ENCODE data around the gene ZNF438.
A peak's percentile ranks its signal among the peaks of the same experiment; 100 is the strongest.
"Not testable (repeated sequence)": the region's sequence is repeated elsewhere in the genome, so short reads cannot be mapped to it uniquely, and the experiment has no call there.

Gene ZNF438

GRCh38 chr10:31042670-31043069 is 11.0 kb upstream of the ZNF438 start:
- DNase-seq: no peak

DNA sequence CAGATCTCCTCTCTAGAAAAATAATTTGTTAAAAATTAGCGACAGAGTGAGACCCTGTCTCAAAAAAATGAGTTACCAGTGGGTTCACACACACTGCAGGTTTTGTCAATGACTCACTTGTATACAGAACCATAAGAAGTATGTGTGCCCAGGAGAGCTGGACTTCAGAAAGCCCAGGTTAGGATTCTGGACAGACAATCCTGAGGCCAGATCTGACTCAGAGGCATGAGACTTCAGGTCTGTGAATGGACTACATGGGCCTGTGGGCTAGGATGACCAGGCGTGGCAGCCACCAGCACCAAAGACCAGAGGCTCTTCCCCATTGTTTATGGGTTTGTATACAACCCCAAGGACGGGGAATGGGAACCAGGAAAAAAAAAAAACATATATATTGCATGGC is 9.3 kb upstream of the ZNF438 start:
- no peak for DNase-seq

DNA sequence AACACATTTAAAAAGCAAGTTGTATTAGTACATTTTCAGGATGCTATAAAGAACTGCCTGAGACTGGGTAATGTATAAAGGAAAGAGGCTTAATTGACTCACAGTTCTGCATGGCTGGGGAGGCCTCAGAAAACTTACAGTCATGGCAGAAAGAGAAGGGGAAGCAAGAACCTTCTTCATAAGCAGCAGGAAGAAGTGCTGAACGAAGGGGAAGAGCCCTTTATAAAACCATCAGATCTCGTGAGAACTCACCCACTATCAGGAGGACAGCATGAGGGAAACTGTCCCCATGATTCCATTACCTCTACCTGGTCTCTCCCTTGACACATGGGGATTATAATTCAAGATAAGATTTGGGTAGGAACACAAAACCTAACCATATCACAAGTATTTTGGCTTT is 7.3 kb upstream of the ZNF438 start:
- DNase-seq: peak; percentile 17

DNA sequence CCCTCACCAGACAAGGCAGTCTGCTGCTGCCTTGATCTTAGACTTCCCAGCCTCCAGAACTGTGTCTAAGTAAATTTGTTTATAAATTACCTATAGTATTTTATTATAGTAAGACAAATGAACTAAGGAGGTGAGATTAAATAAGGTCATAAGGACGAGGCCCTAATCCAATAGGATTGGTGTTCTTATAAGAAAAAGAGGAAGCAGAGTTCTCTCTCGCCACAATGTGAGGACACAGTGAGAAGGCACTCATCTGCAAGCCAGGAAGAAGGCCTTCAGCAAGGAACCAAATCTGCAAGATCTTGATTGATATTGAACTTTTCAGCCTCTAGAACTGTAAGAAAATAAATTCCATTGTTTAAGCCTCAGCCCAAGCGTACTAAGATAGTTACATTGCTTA is 6.1 kb upstream of the ZNF438 start:
- no peak for DNase-seq

DNA sequence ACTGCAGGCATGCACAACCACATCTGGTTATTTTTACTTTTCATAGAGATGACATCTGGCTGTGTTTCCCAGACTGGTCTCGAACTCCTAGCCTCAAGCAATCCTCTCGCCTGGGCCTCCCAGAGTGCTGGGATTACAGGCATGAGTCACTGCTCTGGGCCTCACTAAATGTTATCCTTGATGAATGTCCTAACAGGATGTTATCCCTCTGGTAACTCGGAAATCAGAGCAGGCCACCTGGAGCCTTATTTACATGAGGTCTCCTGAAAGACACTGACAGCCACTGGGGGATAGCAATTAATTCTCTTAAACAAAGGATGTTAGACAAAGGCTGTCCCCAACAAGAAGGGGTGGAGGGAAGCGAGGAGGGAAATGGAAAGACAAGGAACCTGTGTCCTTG is 4.5 kb upstream of the ZNF438 start:
- DNase-seq: no peak

DNA sequence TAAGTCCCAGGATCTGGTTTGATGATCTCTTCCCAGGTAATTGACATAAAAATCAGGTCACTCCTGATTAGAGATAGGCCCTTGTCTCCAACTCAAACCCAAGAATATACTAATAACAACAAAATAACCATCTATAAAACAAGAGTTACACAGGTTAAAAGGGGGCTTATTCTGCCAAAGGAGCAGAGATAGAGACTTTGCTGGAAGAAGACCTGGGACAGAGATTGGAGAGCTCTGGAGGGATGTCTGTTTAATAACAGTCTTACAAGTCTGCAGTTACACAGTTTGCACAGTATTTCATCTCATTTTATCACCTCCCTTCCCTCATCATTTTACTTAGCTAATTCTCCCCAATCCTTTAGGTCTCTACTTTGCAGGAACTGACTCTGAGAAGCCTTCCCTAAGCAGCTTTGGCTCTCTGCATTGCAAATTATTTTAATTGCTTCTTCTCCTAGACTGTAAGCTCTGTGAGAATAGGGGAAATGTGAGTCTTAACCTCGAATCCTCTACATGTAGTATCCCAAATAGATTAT is 3.7 kb upstream of the ZNF438 start:
- DNase-seq: no peak

DNA sequence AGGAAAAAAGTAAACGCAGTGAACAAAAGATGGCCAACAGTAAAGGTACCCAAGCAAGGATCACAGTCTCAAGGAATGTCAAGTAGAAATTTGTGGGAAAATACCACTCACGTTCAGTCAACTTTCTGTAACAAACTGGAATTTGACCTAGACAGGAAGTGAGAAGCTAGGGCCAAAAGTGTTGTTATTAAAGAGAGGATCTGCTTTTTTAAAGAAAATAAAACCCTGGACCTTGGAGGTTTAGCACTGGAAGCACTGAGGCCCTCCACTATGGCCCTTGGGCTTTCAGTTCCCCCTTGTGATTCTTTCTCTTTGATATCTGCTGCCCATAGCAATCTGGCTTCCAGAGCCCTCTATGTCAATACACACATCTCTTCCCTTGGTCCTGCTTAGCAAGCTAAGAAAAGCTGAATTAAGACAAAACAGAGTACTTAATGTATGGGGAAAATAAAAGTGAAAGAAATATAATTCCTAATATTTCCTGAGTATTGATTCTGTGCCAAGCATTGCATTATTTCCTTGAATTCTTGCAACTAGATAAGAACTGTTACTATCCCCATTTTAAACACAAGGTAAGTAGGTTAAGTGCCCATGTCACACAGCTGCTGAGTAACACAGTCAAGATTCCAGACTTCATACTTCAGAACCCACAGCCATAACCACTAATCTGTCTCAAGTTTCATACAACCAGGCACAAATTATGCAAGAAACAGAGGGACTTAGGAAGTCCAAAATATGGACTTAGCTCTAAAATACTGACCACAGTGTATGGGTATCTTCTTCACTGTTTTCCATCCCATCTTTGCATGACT is 2.6 kb upstream of the ZNF438 start:
- no peak for DNase-seq

- DNase-seq: no peak
Measured at GRCh38 chr10:31033147-31033546, 1.5 kb upstream of the ZNF438 start.

DNA sequence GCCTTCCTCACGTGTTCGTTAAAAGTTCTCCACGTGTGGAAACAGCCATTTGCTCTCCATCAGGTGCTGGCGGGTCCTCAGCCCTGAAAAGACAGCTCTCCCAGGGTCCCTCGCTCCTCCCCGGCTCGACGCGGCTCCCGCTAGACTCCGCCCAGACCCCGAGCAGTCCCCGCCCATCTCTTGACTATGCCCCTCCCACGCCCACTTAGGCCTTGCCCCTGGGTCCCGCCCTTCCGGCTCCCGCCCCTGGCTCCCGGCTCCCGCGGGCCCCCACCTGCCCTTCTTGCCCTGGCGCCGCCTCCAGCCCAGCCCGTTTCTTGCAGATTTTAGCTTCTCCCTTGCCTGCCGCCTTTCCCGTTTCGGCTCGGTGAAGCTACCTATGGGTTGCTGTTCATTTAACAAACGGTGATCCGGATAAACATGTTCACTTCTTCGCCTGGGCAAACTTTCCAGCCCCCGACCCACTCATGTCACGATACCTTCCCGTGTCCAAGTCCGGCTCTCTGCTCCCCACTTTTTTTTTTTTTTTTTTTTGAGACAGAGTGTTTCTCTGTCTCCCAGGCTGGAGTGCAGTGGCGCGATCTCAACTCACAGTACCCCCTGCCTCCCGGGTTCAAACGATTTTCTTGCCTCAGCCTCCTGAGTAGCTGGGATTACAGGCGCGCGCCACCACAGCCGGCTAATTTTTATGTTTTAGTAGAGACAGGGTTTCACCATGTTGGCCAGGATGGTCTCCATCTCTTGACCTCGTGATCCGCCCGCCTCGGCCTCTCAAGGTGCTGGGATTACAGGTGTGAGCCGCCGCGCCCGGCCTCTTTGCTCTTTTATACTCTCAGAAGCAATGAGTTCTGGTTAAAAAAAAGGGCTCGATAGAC is 830 bp upstream of the ZNF438 start:
- DNase-seq: peak; percentile 93

- no peak for DNase-seq
Measured at GRCh38 chr10:31031205-31031557, 484 bp downstream of the ZNF438 start.

DNA sequence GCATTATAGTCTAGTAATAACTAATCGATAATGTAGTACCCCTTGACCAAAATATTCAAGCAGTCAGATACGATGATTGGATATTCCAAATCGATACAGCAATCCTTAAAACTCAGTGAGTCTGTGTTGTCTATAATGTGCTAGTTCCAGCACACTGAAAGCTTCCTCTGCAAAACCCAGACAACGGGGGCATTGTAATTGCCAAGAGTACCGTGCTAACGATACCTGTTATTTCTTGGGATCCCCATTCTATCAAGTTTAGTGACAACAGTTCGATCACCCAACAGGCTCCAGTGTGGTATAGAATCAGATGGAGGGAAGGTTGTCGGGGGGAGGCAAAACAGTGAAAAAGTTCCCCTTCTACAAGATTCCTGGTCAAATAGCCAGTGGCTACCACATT is 865 bp downstream of the ZNF438 start:
- DNase-seq: no peak

DNA sequence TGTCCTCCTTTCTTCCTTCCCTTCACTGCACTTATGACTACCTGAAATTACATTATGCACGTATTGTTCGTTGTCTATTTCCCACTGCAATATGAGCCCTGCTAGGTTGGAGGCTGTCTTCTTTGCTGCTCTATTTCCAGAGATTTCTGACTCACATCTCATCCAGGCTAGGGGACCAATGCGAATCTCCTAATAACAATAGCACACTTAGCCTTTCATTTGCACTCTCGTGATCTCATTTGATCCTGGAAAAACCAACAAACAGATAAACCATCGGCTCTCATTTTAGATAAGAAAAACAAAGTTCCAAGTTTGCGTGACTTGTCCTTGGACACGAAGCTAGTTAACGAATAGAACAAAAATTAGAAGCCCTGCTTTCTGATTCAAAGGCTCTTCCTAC is 1.4 kb downstream of the ZNF438 start:
- no peak for DNase-seq

DNA sequence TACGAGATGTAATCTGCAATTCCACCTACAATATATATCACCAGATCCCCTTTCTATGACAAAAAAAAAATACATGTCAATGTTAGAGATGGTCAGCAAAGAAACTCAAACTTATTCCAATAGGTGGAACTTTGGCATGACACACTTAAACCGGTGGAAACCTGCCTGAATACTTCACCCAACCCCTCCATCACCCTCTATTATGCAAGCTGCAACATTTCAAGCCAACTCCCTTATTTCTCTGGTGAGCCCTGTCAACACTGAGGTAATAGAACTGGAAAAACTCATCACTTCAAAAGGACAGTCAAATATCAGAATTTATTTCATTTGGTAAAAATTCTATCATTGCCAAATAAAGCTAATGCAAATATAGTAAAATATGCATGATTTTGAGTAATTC is 3.6 kb downstream of the ZNF438 start:
- DNase-seq: no peak

DNA sequence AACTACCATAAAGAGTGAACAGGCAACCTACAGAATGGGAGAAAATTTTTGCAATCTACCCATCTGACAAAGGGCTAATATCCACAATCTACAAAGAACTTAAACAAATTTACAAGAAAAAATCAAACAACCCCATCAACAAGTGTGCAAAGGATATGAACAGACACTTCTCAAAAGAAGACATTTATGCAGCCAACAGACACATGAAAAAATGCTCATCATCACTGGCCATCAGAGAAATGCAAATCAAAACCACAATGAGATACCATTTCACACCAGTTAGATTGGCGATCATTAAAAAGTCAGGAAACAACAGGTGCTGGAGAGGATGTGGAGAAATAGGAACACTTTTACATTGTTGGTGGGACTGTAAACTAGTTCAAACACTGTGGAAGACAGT is 5.4 kb downstream of the ZNF438 start:
- DNase-seq: not testable (repeated sequence)

GRCh38 chr10:31025142-31025541 is 6.5 kb downstream of the ZNF438 start:
- no peak for DNase-seq

GRCh38 chr10:31023558-31023957 is 8.1 kb downstream of the ZNF438 start:
- no peak for DNase-seq

- DNase-seq: no peak
Measured at GRCh38 chr10:31020209-31020608, 11.5 kb downstream of the ZNF438 start.

GRCh38 chr10:31018962-31019361 is 12.7 kb downstream of the ZNF438 start:
- DNase-seq: no peak

DNA sequence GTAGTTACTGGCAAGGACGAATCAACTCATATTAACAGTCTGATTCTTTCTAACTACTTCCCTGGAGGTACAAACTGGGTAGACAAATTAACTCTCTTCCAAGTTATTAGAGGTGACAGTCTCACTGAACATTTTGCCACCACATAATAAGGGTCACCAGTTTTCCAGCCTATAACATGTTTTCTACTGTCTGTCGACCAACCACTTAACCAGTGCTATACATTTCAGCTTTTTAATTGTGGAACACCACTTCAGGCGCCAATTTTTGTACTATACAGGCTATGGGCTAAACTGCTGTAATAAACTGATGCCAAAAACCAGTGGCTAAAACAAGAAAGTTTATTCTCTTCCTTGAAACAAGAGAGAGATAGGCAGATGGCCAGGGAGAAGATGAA is 13.3 kb downstream of the ZNF438 start:
- DNase-seq: no peak

GRCh38 chr10:31017534-31018355 is 13.9 kb downstream of the ZNF438 start:
- no peak for DNase-seq

- no peak for DNase-seq
Measured at GRCh38 chr10:31014161-31014875, 17.3 kb downstream of the ZNF438 start.

DNA sequence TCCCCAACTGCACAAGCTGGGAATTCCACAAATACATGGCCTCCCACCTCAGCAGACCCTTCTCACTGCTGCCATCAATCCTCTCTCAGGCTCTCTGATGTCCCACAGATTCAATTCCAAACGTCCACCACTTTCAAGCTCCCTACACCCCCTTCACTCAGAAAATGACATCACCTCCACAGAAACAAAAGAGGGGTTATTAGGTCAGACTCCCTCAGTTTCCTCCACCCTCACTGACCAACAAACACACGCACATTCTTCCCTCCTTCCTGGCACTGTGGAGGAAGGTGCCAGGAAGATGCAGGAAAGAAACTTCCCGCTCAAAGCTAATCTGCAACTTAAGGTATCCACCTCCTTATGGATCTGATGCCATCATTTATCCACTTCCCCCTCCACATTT is 18.3 kb downstream of the ZNF438 start:
- DNase-seq: no peak

DNA sequence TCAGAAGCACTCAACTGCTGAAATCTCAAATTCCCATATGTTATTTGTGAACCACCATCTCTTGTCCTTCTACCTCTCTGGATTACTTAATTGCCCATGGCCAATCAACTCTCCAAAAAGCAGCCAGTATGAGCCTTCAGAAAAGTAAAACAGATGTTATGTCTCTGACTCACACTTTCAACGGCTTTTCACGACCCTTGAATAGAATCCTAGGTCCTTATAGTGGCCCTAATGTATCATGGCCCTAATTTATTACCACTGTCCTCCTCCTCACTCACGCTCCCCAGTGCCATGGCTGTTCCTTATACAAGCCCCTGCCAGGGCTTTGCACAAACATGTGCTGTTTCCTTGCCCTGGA is 20.0 kb downstream of the ZNF438 start:
- DNase-seq: no peak

Measured in GDM1 (cell line).